Ishikawa (cell line): ENCODE results near the gene COL4A2.

Source experiments
- EGR1 ChIP-seq: IDR thresholded peaks from 2 replicates; pipeline ENCODE4 v1.6.1; 2012
- TCF12 ChIP-seq: IDR thresholded peaks from 2 replicates; pipeline ENCODE4 v1.6.1; 2012; ENCODE audit warnings: low read depth

- TF ChIP-seq TCF12 (no peak), EGR1 (no peak)
These were observed 70.2 kb downstream of the COL4A2 start for GRCh38 chr13:110377178-110377825.
